ENCODE measurements around the gene PDXDC1. TPM values are rescaled to one million over a fixed set of nuclear protein-coding genes. Genes with fewer than 3 reads are reported as not detected.

The PDXDC1 gene
- total RNA-seq, 3 donors from 2014 or later: 66.4 to 86.6 (median 82.9) TPM

- intact Hi-C loops (cut with DNase I; ENCODE audit: low total_unique reads): no loop called here
- Histone ChIP-seq H3K4me3 (no peak overlapping the region), H3K4me1 (no peaks in the 10 kb centered on the region), H3K27me3 (no peaks in the 10 kb centered on the region), H3K36me3 (no peaks in the 10 kb centered on the region), H3K27ac (no peak overlapping the region), H3K9me3 (no peaks in the 10 kb centered on the region)
- no peak for DNase-seq (ENCODE audit: low spot score in 2 of 2)
- TF ChIP-seq, protein P1, sequence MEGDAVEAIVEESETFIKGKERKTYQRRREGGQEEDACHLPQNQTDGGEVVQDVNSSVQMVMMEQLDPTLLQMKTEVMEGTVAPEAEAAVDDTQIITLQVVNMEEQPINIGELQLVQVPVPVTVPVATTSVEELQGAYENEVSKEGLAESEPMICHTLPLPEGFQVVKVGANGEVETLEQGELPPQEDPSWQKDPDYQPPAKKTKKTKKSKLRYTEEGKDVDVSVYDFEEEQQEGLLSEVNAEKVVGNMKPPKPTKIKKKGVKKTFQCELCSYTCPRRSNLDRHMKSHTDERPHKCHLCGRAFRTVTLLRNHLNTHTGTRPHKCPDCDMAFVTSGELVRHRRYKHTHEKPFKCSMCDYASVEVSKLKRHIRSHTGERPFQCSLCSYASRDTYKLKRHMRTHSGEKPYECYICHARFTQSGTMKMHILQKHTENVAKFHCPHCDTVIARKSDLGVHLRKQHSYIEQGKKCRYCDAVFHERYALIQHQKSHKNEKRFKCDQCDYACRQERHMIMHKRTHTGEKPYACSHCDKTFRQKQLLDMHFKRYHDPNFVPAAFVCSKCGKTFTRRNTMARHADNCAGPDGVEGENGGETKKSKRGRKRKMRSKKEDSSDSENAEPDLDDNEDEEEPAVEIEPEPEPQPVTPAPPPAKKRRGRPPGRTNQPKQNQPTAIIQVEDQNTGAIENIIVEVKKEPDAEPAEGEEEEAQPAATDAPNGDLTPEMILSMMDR (IDR thresholded peaks at IDR 0.05): no peak
- TF ChIP-seq POLR2AphosphoS5 (IDR thresholded peaks at IDR 0.05) (no peak), POLR2A (IDR thresholded peaks at IDR 0.05) (no peak)
These were observed 76.6 kb downstream of the PDXDC1 start for GRCh38 chr16:15051387-15051951.

DNA sequence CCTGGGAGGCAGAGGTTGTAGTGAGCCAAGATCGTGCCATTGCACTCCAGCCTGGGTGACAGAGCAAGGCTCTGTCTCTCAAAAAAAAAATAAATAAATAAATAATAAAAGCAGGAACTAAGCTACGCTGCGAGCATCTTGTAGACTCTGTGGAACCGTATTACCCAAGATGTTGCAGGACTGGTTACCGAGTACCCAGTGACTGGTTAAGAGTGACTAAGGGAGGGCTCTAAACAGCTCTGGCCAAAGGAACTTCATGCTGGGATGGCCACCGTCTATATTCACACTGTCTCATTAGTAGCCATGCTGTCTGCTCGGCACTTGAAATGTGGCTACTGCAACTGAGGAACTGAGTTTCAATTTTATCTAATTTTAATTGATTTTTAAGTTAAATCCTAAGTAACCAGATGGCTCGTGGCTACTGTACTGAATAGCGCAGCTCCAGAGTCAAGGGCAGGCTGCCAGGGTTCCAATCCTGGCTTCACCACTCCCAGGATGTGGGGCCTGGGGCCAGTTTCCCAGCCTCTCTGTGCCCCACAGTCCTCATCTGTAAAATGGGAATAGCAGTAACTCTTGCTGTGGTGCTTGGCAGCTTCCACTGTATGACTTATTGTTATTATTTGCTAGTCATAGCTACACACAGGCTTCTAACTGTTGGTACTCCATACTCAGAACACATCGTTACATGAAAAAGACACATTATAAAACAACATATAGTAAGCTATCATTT, 78.1 kb downstream of the PDXDC1 start:
- Histone ChIP-seq H3K27me3 (no peaks in the 10 kb centered on the region), H3K4me1 (no peaks in the 10 kb centered on the region), H3K9me3 (no peaks in the 10 kb centered on the region), H3K36me3 (no peaks in the 10 kb centered on the region), H3K27ac (peak overlapping the region in 1 of 2 donors; percentile 52), H3K4me3 (no peak overlapping the region)
- TF ChIP-seq POLR2AphosphoS5 (IDR thresholded peaks at IDR 0.05): no peak
- no peak for TF ChIP-seq POLR2A (IDR thresholded peaks at IDR 0.05)
- TF ChIP-seq, protein P1 (IDR thresholded peaks at IDR 0.05): no peak
- no peak for DNase-seq (ENCODE audit: low spot score in 2 of 2)
- intact Hi-C loops (cut with DNase I; ENCODE audit: low total_unique reads): no loop called here

- TF ChIP-seq POLR2AphosphoS5 (IDR thresholded peaks at IDR 0.05) (no peak), POLR2A (IDR thresholded peaks at IDR 0.05) (no peak)
- TF ChIP-seq, protein P1 (IDR thresholded peaks at IDR 0.05): no peak
- Histone ChIP-seq H3K4me1 (no peaks in the 10 kb centered on the region), H3K4me3 (peak overlapping the region in 1 of 3 donors; percentile 97), H3K27ac (peak overlapping the region in 1 of 2 donors; percentile 88), H3K36me3 (no peaks in the 10 kb centered on the region), H3K27me3 (no peaks in the 10 kb centered on the region), H3K9me3 (no peaks in the 10 kb centered on the region)
- DNase-seq (ENCODE audit: low spot score in 2 of 2): no peak
- intact Hi-C loops (cut with DNase I; ENCODE audit: low total_unique reads): no loop called here
These were observed 79.1 kb downstream of the PDXDC1 start for GRCh38 chr16:15053904-15054303.

- peak overlapping the region; percentile 82 to 88 for H3K27ac ChIP-seq
- no peak for DNase-seq (ENCODE audit: low spot score in 2 of 2)
- no peaks in the 10 kb centered on the region for H3K9me3 ChIP-seq
- intact Hi-C loops (cut with DNase I; ENCODE audit: low total_unique reads): no loop called here
- TF ChIP-seq POLR2A (IDR thresholded peaks at IDR 0.05): no peak
- TF ChIP-seq, protein P1 (IDR thresholded peaks at IDR 0.05): no peak
- no peak for TF ChIP-seq POLR2AphosphoS5 (IDR thresholded peaks at IDR 0.05)
- H3K4me1 ChIP-seq: no peaks in the 10 kb centered on the region
- peak overlapping the region; percentile 84 to 97 (median 92) for H3K4me3 ChIP-seq
- no peaks in the 10 kb centered on the region for H3K27me3 ChIP-seq
- no peaks in the 10 kb centered on the region for H3K36me3 ChIP-seq
These were observed 79.7 kb downstream of the PDXDC1 start for GRCh38 chr16:15054357-15055140.
